NCI-H128 (cell line): Measurements from ENCODE around the gene PTPN21.
"Not testable (repeated sequence)": the region's sequence is repeated elsewhere in the genome, so short reads cannot be mapped to it uniquely, and the experiment has no call there.

Source experiments
- DNase-seq: peaks from one replicate; lab custom pipeline; 2025; ENCODE audit not compliant: unreplicated experiment; lab: John Stamatoyannopoulos, UW

The PTPN21 gene

GRCh38 chr14:88552876-88553275, 1.9 kb downstream of the PTPN21 start:
- DNase-seq, result no peak

GRCh38 chr14:88551980-88552431, 2.8 kb downstream of the PTPN21 start:
- DNase-seq, result no peak

DNA sequence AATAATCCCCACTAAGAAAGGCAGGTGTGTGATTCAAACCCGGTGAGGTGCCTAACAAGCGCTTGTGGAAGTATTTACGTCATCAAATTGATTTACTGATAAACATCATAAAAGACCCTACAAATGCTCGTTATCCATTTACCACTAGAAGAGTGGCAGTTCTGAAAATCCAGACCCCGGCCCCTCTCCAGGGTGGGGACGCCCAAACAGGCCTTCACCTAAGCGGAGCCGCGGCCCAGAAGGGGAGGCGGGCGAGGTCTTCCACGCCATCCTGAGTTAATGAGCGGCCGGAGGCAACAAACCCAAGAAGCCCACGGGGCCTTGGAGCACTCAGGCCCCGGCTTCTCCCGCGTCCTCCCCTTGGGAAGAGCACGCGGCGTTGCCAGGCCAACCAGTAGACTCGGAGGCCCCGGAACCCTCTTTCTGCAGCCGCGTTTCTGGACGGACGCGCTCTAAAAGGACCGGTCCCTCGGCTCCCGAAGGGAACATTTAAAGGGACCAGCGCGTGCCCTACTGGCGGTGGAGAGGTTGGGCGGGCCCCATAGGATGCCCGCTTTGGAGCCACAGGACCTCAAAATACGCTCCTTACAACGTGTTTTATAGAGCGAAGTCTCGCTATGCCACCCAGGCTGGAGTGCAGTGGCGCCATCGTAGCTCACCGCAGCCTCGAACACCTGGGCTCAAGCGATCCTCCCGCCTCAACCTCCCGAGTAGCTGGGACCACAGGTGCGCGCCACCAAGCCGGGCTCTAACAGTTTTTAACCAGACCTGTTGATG, 3.5 kb downstream of the PTPN21 start:
- no peak for DNase-seq

DNA sequence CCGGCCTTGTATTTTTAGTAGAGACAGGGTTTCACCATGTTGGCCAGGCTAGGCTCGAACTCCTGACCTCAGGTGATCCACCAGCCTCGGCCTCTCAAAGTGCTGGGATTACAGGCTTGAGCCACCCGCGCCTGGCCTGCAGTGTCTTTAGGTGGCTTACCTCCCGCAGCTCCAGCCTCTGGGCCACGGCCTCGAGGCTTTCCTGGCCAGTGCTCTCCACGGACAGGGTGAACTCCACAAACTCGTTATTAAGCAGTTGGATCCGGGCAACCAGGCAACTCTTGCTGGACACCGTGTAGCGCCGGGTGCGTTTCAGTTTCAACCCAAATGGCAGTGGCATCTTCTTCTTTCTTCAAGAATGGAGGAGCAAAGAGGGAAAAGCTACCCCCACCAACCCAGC, 4.7 kb downstream of the PTPN21 start:
- no peak for DNase-seq

GRCh38 chr14:88547386-88547780, 7.4 kb downstream of the PTPN21 start:
- DNase-seq, result no peak

DNA sequence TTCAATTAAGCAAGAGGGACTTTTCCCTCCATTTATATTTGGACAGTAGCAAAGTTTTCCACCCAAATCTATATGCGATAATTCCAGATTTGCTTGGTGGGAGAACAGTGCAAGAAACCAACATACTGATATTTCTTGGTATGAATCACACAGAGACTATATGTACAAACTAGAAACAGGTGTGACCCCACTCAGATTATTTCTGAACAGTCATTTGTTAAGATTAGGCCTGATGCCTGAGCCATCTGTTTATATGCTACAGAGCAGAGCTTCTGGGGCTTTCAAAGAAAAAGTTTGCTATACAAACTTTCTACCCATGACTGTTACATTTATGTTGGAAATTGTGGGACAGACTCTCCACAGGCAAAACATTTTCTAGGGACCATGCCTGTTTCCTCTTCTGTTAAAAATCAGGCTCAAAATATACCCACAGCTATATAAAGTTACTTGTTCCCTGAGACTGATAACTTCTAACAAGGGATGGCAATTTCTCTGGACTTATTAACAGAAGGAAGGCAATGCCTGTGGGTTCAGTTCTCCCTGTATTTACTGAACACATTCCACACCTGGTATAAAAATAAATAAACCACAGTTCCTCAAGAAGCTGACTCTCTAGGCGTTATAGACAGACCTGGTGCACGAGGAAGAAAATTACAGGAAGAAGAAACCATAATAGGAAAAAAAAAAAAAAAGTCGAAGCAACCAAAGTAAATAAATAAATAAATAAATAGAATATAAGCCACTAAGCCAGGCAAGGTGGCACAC, 8.0 kb downstream of the PTPN21 start:
- DNase-seq, result no peak

GRCh38 chr14:88545256-88545655, 9.6 kb downstream of the PTPN21 start:
- DNase-seq, result no peak

- no peak for DNase-seq
Observed at GRCh38 chr14:88542857-88543795, 11.7 kb downstream of the PTPN21 start.

- DNase-seq, result no peak
Observed at GRCh38 chr14:88541324-88541723, 13.5 kb downstream of the PTPN21 start.

- no peak for DNase-seq
Observed at GRCh38 chr14:88535813-88536212, 19.0 kb downstream of the PTPN21 start.

DNA sequence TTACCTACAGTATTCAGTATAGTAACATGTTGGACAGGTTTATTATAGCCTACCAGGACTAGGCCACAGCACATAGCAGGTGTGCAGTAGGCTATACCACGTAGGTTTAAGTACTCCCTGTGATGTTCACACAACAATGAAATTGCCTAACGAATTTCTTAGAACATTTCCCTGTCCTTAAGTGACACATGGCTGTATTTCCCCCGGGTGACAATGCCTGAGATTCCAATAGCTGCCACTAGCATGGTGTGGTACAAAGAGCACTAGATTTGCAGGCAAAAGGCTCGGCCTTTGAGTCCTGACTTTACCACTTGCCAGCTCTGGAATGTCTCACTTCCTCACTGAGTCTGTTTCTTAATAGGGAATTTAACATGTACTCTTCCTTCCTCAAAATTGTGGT, 19.7 kb downstream of the PTPN21 start:
- DNase-seq, result no peak

DNA sequence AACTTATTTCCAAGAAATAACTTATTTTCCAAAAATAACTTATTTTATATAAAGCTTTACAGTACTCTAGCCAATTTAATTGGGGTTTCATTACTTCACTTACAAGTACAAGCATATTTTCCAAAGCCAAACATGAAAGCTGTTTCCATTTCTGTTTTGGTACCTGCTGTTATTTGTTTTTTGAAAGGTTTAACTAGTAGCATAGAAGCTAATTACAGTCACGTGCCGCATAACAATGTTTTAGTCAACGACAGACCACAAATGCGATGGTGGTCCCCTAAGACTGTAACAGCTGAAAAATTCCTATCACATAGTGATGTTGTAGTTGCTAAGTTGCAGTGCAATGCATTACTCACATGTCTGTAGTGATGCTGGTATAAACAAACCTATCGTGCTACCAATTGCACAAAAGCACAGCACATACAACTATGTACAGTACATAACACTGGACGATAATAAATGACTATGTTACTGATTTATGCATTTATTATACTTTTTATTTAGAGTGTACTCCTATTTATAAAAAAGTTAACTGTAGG, 21.7 kb downstream of the PTPN21 start:
- DNase-seq, result no peak

DNA sequence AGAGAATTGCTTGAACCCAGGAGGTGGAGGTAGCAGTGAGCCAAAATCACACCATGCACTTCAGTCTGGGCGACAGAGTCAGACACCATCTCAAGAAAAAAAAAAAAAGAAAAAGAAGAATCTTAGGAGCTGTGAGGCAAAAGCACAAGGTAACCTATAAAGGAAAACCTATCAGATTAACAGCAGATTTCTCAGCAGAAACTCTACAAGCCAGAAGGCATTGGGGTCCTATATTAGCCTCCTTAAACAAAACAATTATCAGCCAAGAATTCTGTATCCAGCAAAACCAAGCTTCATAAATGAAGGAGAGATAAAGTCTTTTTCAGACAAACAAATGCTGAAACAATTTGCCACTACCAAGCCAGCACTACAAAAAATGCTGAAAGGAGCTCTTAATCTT, 24.9 kb downstream of the PTPN21 start:
- DNase-seq, result not testable (repeated sequence)

- no peak for DNase-seq
Observed at GRCh38 chr14:88522393-88522792, 32.4 kb downstream of the PTPN21 start.

GRCh38 chr14:88521818-88522217, 33.0 kb downstream of the PTPN21 start:
- no peak for DNase-seq

DNA sequence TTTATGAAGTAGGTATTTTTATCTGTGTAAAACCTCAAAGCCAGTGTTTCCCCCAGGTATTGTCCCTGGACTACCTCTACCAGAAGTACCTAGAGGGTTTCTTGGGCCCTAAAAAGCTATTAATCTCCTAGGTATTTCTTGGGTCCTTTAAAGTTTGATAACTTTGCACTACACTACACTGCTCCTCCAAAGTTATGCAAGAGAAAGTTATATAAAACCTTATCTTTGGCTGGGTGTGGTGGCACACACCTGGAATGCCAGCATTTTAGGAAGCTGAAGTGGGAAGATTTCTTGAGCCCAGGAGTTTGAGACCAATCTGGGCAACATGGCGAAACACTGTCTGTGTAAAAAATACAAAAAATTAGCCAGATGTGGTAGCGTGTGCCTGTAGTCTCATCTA, 34.9 kb downstream of the PTPN21 start:
- no peak for DNase-seq

DNA sequence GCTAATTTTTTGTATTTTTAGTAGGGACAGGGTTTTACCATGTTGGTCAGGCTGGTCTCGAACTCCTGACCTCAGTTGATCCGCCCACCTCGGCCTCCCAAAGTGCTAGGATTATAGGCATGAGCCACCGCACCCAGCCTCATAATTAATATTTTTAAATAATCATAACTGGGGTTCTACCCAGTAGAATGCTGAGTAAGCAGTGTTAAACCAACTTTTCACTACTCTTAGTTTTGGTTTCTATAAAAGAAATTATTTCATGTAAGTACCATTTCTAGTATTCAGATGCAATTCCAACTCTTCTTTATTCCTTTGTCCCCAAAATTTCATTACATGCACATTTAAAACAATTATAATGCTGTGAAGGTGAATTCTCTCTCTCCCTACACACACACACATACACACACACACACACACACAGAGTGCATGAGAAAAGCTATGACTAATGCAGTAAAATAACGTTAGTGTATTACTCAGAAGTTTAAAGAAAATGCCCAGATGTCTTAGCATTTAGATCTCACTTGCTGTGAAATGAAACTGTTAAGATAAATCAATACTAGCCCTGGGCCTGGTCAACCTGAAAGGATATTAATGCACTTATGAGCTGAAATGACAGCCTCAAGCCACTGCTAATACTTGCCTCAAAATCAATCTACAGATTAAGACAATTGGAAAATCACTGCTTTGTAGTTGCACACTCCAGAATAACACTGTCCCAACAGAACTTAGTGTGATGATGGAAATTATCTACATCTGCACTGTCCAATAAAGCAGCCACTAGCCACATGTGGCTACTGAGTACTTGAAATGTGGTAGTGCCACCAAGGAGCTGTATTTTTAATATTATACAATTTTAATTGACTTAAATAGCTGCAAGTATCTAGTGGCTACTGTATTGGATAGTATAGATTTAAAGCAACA, 36.0 kb downstream of the PTPN21 start:
- no peak for DNase-seq

GRCh38 chr14:88516861-88517357, 37.9 kb downstream of the PTPN21 start:
- no peak for DNase-seq

DNA sequence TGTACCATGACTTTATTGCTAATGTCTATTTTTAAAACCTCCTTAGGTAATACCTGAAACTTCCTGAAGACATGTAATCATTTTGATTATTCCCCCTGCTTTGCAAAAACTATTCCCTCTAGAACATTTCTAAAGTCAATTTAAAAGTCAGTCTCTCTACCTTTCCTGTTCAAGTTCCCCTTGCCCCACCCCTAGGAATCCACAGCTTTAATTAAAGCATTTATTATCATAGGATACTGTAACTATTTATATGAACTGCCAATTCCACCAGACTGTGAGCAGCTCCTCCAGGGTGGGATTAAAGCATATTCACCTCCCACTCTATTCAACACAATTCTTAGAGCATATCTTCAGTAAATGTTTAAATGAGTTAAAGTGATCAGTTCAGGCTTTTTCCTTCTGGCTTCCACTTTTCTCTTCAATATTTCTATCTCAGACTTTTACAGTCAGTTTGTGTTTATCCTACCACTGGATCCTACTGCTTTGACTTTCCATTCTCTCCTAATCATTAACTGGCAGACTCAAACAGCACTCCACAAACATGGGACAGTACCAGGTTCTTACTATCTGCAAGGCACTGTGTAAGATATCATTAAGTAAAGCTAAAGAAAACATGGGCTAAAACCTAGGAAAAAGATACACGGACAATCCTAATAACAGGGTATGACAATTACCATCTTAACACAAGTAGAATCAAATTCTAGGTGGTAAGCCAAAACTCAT, 39.1 kb downstream of the PTPN21 start:
- DNase-seq, result no peak
